ENCODE results near the gene BLM.
A peak's percentile ranks its signal among the peaks of the same experiment; 100 is the strongest.
"Not testable (repeated sequence)": the region's sequence is repeated elsewhere in the genome, so short reads cannot be mapped to it uniquely, and the experiment has no call there.

The BLM gene

DNA sequence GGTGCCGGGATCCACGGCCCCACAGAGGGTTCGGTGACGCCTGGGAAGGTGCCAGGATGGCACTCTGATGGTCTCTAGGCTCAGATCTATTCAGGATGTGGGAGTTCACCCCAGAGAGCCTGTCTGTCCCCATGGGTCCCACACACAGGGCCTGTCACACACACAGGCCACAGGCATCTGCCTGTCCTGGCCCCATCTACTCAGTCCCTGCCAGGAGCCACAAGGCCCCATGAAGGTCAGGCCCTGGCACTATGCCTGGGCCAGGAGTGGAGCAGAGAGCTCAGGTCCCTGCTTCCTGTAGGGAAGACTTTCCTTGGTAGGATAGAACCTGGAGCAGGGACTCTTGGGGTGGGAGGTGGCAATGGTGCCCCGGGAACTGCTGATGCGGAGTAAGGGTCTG, 102.2 kb downstream of the BLM start:
- DNase-seq, result no peak

DNA sequence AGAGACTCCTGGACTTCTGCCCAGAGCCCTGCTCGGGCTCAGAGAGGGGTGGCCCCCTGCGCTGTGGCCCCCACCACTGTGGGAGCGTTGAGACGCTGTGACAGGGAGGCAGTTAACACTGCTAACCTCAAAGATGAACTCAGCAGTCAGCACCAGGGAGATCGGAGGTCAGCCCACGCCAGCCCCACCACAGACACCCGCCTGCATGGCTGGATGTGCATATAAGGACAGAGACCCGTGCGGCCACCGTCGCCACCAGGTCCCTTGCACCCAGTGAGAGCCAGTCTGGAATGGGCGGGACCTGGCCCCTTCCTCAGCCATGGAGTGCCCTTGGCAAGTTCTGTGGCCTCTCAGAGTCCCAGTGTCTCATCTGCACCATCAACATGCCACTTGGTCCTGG, 102.7 kb downstream of the BLM start:
- DNase-seq, result no peak

DNA sequence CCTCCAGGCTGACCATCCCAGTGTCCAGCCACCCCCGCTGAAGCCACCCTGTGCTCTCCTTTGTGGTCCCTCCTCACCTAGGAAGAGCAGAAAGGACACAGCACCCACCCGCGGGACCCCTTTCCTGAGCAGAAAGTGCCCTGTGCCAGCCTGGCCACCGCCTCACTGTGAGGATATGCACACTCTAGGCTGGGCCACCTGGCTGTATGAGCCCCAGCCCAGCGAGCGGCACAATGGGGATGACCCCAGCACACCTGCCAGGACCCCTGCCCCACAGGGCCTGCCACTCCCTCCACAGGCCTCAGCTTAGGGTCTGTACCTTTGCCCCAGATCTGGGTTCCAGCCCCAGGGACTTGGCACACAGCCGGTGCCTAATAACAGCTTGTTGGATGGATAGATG, 103.3 kb downstream of the BLM start:
- DNase-seq, result no peak

DNA sequence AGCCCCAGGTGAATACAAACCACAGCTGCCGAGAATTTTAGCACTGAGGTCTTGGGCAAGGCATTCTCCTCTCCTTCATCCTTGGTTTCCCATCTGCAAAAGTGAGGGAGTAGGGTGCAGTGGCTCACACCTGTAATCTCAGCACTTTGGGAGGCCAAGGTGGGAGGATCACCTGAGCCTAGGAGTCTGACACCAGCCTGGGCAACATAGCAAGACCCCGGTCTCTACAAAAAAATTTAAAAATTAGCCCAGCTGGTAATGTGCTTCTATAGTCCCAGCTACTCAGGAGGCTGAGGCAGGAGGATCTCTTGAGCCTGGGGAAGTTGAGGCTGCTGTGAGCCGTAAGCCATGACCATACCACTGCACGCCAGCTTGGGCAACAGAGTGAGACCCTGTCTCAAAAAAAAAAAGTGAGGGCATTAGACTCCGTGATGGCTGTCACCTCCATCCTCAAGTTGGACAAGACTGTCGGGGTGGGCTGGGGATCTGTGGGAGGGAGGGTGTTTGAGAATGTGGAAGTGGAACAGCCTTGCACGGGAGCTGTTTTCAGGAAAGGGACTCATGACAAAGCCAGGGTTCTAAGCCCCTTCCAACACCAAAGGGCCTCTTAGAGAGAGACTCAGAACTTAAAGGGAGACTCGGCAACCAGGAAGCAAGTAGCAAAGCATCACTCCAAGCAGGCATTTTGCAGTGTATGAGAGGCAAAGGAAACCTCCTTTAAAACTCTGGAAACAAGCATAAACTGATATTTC, 105.2 kb downstream of the BLM start:
- DNase-seq, result no peak

DNA sequence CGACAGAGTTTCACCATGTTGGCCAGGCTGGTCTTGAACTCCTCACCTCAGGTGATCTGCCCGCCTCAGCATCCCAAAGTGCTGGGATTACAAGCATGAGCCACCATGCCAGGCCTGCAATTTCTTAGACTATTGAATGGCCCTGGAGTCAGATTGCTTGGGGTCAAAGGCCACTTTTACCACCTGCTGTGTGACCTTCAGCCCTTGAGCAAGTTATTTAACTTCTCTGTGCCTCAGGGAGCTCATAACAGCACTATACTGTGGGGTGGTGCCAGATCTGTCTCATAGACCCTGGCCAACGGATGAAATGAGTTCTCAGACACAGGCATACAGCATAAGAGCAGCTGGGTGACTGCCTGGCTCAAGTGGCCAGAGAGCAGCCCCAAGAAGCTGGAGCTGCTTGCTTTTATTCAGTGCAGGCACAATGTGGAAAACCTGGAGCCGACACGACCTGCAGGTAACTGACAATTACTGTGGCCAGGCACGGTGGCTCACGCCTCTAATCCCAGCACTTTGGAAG, 106.4 kb downstream of the BLM start:
- no peak for DNase-seq

DNA sequence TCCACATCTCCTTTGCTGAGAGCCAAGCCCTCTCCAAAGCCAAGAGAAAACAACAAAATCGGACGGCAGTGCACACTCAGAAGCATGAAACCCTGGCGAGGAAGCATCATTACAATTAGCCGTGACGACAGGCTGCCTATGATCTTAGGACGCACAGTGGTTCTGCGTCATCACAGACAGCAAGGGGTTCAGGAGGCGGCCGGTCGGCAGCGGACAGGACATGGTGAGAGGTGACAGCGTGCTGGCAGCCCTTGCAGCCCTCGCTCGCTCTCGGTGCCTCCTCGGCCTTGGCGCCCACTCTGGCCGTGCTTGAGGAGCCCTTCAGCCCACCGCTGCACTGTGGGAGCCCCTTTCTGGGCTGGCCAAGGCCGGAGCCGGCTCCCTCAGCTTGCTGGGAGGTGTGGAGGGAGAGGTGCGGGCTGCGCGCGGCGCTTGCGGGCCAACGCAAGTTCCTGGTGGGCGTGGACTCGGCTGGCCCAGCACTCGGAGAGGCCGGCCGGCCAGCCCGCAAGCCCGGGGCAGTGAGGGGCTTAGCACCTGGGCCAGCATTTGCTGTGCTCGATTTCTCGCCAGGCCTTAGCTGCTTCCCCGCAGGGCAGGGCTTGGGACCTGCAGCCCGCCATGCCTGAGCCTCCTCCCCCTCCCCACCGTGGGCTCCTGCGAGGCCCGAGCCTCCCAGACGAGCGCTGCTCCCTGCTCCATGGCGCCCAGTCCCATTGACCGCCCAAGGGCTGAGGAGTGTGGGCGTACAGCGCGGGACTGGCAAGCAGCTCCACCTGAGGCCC, 108.2 kb downstream of the BLM start:
- DNase-seq, result not testable (repeated sequence)

DNA sequence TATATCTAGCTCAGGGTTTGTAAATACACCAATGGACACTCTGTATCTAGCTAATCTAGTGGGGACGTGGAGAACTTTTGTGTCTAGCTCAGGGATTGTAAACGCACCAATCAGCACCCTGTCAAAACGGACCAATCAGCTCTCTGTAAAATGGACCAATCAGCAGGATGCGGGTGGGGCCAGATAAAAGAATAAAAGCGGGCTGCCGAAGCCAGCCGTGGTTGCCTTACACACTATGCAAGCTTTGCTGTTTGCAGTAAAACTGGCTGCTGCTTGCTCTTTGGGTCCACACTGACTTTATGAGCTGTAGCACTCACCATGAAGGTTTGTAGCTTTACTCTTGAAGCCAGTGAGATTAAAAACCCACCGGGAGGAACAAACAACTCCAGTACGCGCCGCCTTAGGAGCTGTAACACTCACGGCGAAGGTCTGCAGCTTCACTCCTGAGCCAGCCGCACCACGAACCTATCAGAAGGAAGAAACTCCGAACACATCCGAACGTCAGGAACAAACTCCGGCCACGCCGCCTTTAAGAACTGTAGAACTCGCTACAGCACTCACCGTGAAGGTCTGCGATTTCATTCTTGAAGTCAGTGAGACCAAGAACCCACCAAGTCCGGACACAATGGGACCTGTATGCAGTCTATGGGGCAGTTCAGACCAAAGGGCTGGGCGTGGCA, 109.2 kb downstream of the BLM start:
- DNase-seq, result not testable (repeated sequence)

DNA sequence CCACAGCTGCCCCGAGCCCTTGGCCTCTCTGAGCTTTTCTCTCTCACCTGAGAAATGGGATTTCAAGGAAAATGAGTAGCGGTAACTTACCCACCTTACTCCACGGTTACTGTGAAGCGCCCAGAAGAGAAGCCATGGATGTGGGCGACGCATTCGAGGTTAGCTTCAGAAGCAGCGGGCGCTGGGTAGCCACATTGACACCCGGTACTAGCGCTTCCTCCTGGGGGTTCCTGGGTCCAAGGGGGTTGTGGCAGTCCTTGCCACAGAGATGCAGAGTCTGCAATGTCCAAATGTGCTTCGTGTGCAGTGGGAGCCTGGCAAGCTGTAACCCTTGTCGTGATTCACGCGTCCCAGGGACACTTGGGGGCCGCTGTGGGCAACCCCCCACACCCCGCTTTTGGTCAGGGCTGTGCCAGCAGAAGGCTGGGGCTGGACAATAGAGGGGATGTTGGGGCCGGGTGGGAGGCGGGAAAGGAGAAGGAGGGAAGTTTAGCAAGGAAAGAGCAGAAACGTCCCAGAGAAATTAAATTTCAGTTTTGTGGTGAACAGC, 109.8 kb downstream of the BLM start:
- no peak for DNase-seq

DNA sequence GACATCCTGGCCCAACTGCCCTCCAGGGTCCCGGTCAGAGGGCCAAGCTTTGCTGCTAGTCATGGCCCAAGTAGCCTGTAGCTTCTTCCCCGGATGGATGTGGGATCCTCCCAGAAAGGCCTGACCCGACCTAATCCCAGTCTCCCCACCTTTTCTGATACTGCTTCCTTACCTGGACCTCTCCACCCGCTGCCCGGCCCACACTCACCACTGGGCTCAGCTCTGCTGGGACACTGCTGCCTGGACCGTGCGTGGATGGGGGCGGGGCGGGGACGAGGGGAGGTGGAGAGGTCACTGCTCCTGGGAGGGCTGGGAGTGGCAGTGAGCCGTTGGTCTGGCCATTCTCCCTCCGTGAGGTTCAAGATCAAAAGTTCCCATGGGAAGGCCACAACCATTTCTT, 111.0 kb downstream of the BLM start:
- DNase-seq, result no peak

DNA sequence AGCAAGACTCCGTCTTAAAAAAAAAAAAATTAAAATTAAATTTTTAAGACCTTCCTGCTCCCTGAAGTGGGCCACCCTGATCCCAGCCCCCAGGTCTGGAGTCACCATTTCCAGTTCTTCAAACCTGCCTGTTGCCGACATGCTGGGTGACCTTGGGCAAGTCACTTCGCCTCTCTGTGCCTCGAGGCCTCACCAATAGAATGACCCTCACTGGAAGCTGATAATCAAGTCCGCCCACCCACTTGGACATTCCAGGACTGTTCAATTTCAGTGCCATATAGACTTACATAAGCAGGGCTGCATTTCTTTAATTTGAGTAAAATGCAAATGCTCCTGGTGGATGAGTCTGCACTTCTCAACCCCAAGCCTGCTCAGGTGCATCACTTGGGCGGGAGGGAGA, 112.0 kb downstream of the BLM start:
- no peak for DNase-seq

DNA sequence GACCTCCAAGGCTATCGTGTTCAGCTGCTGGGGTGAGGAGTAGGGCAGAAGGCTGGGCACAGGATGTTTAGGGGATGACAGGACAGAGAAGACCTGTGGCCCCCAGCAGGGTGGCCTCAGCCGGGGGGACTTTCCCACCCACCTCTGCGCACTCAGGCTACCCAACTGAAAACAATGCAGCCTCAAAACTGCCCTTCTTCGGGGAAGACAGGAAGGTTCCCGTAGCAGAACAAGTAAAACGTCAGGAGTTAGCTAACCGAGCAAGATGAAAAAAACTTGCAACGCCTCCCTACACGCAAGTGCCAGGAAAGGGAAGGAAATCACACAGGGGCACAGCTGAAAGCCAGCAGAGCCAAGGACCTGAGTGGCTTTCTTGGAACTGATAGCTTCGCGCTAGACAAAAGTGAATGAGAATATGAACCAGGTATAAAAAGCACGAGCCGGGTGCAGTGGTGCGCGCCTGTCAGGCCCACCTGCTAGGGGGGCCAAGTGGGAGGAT, 112.8 kb downstream of the BLM start:
- peak in 1 of 56 donors; percentile 6 for DNase-seq

DNA sequence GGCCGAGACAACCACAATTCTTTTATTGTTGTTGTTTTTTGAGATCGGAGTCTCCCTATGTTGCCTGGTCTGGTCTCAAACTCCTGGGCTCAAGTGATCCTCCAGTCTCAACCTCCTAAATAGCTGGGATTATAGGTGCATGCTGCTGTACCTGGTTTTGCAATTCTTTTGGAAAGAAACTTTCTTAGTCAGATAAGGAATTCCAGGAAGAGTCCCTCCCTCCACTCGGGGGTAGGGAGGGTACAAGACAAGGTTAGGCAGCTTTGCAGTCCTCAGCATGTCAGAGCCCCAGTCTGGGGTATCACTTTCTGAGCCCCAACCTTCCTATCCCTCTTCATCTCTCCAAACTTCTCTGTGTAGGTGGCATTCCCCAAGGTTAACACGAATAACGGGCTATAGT, 117.5 kb downstream of the BLM start:
- DNase-seq, result no peak

DNA sequence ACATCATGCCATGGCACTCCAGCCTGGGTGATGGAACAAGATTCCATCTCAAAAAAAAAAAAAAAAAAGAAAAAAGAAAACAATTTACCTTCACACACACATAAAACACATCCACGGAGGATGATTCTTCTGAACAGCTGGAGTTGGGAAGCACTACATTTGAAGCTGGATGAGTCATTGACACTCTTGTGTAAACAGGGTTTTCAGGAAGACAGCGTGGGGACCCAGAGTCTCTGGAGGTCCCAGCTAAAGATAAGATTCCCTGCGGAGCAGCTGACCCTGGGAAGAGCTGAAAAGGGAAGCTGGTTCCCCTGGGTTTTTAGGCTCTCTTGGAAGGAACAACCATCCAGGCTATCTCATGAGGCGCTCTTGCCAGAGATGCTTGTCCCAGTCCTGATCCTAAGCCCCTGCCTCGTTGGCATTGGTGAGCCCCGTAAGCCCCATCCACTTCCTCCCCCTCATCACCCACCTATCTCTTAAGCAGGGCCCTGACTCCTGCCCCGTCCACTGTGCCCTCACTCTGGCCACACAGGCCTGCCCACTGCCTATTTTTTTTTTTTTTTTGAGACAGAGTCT, 119.2 kb downstream of the BLM start:
- no peak for DNase-seq

DNA sequence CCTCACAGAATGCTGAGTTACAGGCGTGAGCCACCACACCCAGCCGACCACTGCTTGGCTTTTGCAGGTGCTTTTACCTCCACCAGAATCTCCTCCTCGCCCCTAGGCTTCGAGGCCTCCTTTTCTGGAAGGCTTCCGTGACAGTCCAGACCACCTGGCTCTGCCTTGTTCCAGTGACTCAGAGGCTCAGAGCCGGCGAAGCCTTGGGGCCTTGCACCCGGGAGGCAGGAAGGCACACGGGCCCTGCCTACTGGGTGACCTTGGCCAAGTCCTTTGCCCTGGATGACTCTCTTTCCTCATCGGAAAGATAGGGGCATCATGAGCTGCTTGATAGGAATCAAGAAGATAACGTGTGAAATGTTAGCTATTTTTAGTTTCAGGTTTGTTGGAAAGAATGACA, 119.9 kb downstream of the BLM start:
- no peak for DNase-seq

DNA sequence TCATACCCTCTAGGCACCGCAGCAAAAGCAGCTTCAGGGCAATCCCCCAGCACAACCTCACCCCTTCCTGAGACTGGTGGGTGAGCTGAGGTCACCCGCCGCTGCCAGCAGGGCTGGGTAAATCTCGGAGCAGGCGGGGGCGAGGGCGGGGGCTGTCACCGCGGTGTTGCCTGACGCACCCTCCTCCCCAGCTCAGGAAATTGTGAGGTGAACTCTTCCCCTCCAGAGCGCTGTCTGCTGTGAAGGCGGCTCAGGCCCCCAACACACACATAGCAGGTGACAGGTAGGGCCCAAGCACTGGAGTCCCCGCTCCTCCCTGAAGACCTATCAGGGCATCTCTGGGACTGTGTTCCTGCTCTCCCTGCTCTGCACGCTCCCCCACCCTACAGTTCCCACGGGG, 121.0 kb downstream of the BLM start:
- no peak for DNase-seq

DNA sequence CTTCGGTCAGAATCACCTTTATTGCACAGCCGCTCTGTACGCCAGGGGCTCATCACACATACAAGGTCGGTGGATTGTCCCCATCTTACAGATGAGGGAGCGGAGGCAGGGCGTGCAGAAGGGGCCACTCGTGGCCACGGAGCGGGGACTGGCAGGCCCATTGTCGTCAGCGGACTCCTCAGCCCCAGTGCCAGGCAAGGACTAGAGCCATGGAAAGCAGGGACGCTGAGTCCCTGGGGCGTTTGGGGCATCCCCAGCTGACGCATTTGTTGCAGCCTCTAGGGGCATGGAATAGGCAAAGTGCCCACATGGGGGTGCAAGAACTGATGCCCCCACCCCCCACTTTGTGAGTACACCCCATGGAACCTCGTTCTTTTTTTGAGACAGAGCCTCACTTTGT, 121.4 kb downstream of the BLM start:
- DNase-seq, result no peak

DNA sequence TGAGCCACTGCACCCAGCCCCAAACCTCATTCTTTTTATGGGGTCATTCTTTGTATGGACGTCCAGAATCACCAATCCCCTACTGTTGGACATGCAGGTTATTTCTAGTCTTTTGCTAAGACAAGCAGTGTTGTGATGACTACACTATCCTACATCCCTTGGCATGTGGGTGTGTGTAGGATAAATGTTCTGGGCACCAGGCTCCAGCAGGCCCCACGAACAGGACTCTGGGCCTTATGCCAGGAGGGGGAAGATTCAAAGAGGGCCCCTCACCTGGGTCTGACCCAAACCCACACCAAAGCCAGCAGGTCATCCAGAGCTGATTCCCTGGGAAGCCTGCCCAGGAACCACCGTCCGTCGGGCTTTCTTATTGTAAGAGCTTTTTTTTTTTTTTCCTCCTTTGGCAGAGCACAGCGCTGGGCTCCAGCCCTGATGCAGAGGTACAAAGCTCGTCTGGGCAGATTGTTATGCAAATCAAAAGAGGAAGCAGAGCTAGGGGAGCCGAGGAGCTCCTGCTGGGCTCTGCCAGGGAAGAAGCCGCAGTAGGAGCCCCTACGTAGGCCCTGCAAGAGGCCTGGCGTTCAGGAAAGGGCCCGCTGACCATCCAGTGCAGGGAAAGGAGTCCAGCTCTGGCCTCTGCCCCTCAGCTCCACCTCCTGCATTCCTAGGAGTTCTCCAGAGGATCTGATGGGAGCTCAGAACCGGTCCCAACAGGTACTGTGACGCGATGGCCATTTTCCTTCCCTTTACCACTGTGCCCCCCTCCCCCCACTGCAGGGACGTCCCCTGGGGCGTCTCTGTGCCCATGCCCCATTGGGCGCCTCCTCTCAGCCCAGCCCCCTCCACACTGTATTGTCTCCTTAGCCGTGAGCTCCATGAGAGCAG, 122.3 kb downstream of the BLM start:
- DNase-seq, result peak in 21 of 56 donors; percentile 8 to 62 (median 24)

DNA sequence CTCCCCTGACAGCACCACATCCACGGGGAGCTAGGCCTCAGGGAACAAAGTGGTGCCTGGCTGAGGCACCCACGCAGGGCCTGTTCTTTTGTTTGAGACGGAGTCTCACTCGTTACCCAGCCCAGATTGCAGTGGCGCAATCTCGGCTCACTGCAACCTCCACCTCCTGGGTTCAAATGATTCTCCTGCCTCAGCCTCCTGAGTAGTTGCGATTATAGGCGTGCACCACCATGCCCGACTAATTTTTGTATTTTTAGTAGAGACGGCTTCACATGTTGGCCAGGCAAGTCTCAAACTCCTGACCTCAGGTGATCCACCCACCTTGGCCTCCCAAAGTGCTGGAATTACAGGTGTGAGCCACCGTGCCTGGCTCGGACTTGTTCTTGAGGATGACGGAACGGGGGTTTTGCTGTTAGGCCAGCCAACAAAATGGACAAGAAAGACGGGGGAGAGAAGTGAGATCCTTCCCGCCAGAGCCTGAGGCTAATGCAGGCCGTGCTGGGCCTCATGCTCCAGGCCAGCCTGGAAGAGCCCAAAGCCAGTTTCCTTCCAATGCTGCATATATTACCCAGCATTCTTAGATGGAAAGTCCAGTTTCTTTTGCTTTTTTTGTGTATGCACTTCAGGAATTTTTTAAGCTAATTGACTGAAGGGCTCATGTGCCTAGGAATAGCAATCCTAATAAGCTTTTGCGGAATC, 123.2 kb downstream of the BLM start:
- peak in 2 of 56 donors; percentile 27 to 45 for DNase-seq

DNA sequence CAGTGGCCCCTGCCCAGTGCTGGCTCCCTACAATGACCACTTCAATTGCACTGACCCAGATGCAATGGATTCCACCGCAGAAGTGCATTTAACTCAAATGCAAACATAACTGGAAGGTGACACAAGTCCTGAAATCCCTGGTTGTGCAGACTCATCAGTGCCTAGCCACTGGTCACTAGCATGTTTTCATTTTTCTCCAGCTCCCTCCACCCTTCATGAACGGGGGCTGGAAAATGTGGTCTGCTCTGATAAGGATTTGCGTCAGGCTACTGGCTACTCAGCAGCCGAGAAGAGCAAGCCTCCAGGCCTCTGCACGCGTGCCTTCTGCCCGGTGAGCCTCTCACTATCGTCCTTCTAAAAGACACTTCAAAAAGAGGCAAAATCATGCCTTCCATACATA, 123.8 kb downstream of the BLM start:
- no peak for DNase-seq

DNA sequence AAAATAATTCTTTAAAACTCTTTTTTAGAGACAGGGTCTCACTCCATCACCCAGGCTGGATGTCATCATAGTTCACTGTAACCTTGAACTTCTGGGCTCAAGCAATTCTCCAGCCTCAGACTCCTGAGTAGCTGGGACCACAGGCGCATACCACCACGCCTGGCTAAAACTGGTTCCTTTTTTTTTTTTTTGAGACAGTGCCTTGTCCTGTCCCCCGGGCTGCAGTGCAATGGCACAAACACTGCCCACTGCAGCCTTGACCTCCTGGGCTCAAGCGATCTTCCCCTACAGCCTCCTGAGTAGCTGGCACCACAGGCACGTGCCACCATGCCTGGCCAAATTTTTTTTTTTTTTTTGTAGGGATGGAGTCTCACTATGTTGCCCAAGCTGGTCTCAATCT, 127.5 kb downstream of the BLM start:
- no peak for DNase-seq

All from amygdala (tissue), 56 donors.